ENCODE measurements around the gene SRPK1. TPM values are rescaled to one million over a fixed set of nuclear protein-coding genes. Genes with fewer than 3 reads are reported as not detected.

The SRPK1 gene
- total RNA-seq, 2 donors from 2014 or later, result 86.2 to 98.5 TPM

GRCh38 chr6:35905141-35905785, 15.6 kb downstream of the SRPK1 start:
- no peak for TF ChIP-seq CTCF (conservative IDR thresholded peaks at IDR 0.05)
- no peak for DNase-seq
- Histone ChIP-seq H3K9ac (ENCODE audit: extremely low read depth, low read length, poor library complexity, severe bottlenecking) (no peak overlapping the region), H3K4me1 (ENCODE audit: control insufficient read depth, insufficient read depth, low read length) (no peaks in the 10 kb centered on the region), H3K4me3 (ENCODE audit: low read length) (no peak overlapping the region), H3K36me3 (ENCODE audit: control insufficient read depth, insufficient read depth, low read length) (peaks cover 75% of the 10 kb centered on the region), H3K27ac (ENCODE audit: low read depth, low read length) (no peak overlapping the region), H3K9me3 (ENCODE audit: control insufficient read depth, low read length) (peaks cover 26% of the 10 kb centered on the region), H3K27me3 (ENCODE audit: control insufficient read depth, insufficient read depth, low read length, poor library complexity, severe bottlenecking) (no peaks in the 10 kb centered on the region)
- Mint-ChIP-seq H3K4me3 (no peak overlapping the region), H3K27ac (no peak overlapping the region), H3K27me3 (ENCODE audit: insufficient read depth) (no peaks in the 10 kb centered on the region), H3K9me3 (peaks cover 25% of the 10 kb centered on the region), H3K36me3 (ENCODE audit: low read depth) (peaks cover 71% of the 10 kb centered on the region), H3K4me1 (no peaks in the 10 kb centered on the region)
- WGBS, 2 experiments (ENCODE audit: insufficient coverage in 1 of 2, insufficient read length in 1 of 2), result 93 to 100% methylated on average over 1 to 2 of the region's 2 CpGs

GRCh38 chr6:35903679-35904078, 17.2 kb downstream of the SRPK1 start:
- H3K27me3 Mint-ChIP-seq (ENCODE audit: insufficient read depth), result no peaks in the 10 kb centered on the region
- H3K36me3 ChIP-seq (ENCODE audit: control insufficient read depth, insufficient read depth, low read length), result peaks cover 70% of the 10 kb centered on the region
- peaks cover 9% of the 10 kb centered on the region for H3K9me3 Mint-ChIP-seq
- H3K36me3 Mint-ChIP-seq (ENCODE audit: low read depth), result peaks cover 67% of the 10 kb centered on the region
- H3K27ac Mint-ChIP-seq, result no peak overlapping the region
- no peaks in the 10 kb centered on the region for H3K27me3 ChIP-seq (ENCODE audit: control insufficient read depth, insufficient read depth, low read length, poor library complexity, severe bottlenecking)
- no peak overlapping the region for H3K27ac ChIP-seq (ENCODE audit: low read depth, low read length)
- H3K4me1 ChIP-seq (ENCODE audit: control insufficient read depth, insufficient read depth, low read length), result no peaks in the 10 kb centered on the region
- no peak for TF ChIP-seq CTCF (conservative IDR thresholded peaks at IDR 0.05)
- no peaks in the 10 kb centered on the region for H3K4me1 Mint-ChIP-seq
- no peak overlapping the region for H3K9ac ChIP-seq (ENCODE audit: extremely low read depth, low read length, poor library complexity, severe bottlenecking)
- peaks cover 10% of the 10 kb centered on the region for H3K9me3 ChIP-seq (ENCODE audit: control insufficient read depth, low read length)
- DNase-seq, result no peak
- H3K4me3 ChIP-seq (ENCODE audit: low read length), result no peak overlapping the region
- no peak overlapping the region for H3K4me3 Mint-ChIP-seq
- WGBS, 2 experiments (ENCODE audit: insufficient coverage in 1 of 2, insufficient read length in 1 of 2), result 99 to 100% methylated on average over 1 to 4 of the region's 4 CpGs

- Mint-ChIP-seq H3K27ac (no peak overlapping the region), H3K4me3 (no peak overlapping the region)
- 96 to 98% methylated on average over 4 of the region's 4 CpGs for WGBS, 2 experiments (ENCODE audit: insufficient coverage in 1 of 2, insufficient read length in 1 of 2)
Measured at GRCh38 chr6:35900448-35900847, 20.4 kb downstream of the SRPK1 start.

More at GRCh38 chr6:35900448-35900847, 20.4 kb downstream of the SRPK1 start:
- Histone ChIP-seq H3K9ac (ENCODE audit: extremely low read depth, low read length, poor library complexity, severe bottlenecking) (no peak overlapping the region), H3K4me3 (ENCODE audit: low read length) (no peak overlapping the region), H3K27me3 (ENCODE audit: control insufficient read depth, insufficient read depth, low read length, poor library complexity, severe bottlenecking) (no peaks in the 10 kb centered on the region), H3K36me3 (ENCODE audit: control insufficient read depth, insufficient read depth, low read length) (peaks cover 56% of the 10 kb centered on the region), H3K4me1 (ENCODE audit: control insufficient read depth, insufficient read depth, low read length) (no peaks in the 10 kb centered on the region), H3K9me3 (ENCODE audit: control insufficient read depth, low read length) (no peaks in the 10 kb centered on the region), H3K27ac (ENCODE audit: low read depth, low read length) (no peak overlapping the region)
- DNase-seq, result no peak
- no peak for TF ChIP-seq CTCF (conservative IDR thresholded peaks at IDR 0.05)
- Mint-ChIP-seq H3K9me3 (no peaks in the 10 kb centered on the region), H3K27me3 (ENCODE audit: insufficient read depth) (no peaks in the 10 kb centered on the region), H3K4me1 (peaks cover 1% of the 10 kb centered on the region), H3K36me3 (ENCODE audit: low read depth) (peaks cover 55% of the 10 kb centered on the region)
